Measurements from ENCODE around the gene PNPLA3.

Gene PNPLA3

GRCh38 chr22:43988116-43988820 lies 64.7 kb downstream of the PNPLA3 start:
- H3K36me3 ChIP-seq (ENCODE audit: control insufficient read depth, low read length), result peaks cover 72% of the 10 kb centered on the region
- H3K27ac ChIP-seq (ENCODE audit: low read depth, low read length), result no peak overlapping the region
- no peak overlapping the region for H3K4me2 ChIP-seq (ENCODE audit: low read length)
- TF ChIP-seq CTCF (IDR thresholded peaks at IDR 0.05; ENCODE audit: low read depth, low read length, poor library complexity, severe bottlenecking) (no peak), EZH2phosphoT487 (IDR thresholded peaks at IDR 0.05; ENCODE audit: borderline replicate concordance, low read length) (no peak)
- H3F3A ChIP-seq (ENCODE audit: control insufficient read depth, insufficient read depth), result no peaks in the 10 kb centered on the region
- H4K20me1 ChIP-seq (ENCODE audit: control insufficient read depth, insufficient read depth, low read depth, low read length), result peaks cover under 1% of the 10 kb centered on the region; the same call in 1 of the 2 replicates
- H3K79me2 ChIP-seq (ENCODE audit: control insufficient read depth, low read length), result no peaks in the 10 kb centered on the region
- no peaks in the 10 kb centered on the region for H3K9me2 ChIP-seq (replicated peaks; ENCODE audit: control insufficient read depth, low read length)
- H3K4me1 ChIP-seq (ENCODE audit: control insufficient read depth, low read length), result peaks cover 8% of the 10 kb centered on the region
- no peaks in the 10 kb centered on the region for H3K27me3 ChIP-seq (ENCODE audit: control insufficient read depth, low read length)
- no peak overlapping the region for H3K4me3 ChIP-seq (ENCODE audit: low read length)
- H3K9me3 ChIP-seq (ENCODE audit: control insufficient read depth, insufficient read depth, low read length), result no peaks in the 10 kb centered on the region

- H3K4me3 ChIP-seq (ENCODE audit: low read length), result no peak overlapping the region
- H3K27ac ChIP-seq (ENCODE audit: low read depth, low read length), result no peak overlapping the region
- H3K79me2 ChIP-seq (ENCODE audit: control insufficient read depth, low read length), result 0 out of 2 replicates have a peak, but pooled peaks cover 6% of the 10 kb centered on the region
- H3K36me3 ChIP-seq (ENCODE audit: control insufficient read depth, low read length), result peaks cover 72% of the 10 kb centered on the region
- H3K9me2 ChIP-seq (replicated peaks; ENCODE audit: control insufficient read depth, low read length), result no peaks in the 10 kb centered on the region
- peaks cover 6% of the 10 kb centered on the region; the same call in 1 of the 2 replicates for H4K20me1 ChIP-seq (ENCODE audit: control insufficient read depth, insufficient read depth, low read depth, low read length)
- no peaks in the 10 kb centered on the region for H3K9me3 ChIP-seq (ENCODE audit: control insufficient read depth, insufficient read depth, low read length)
- no peak overlapping the region for H3K4me2 ChIP-seq (ENCODE audit: low read length)
- no peaks in the 10 kb centered on the region for H3K27me3 ChIP-seq (ENCODE audit: control insufficient read depth, low read length)
- H3F3A ChIP-seq (ENCODE audit: control insufficient read depth, insufficient read depth), result no peaks in the 10 kb centered on the region
- TF ChIP-seq CTCF (IDR thresholded peaks at IDR 0.05; ENCODE audit: low read depth, low read length, poor library complexity, severe bottlenecking) (no peak), EZH2phosphoT487 (IDR thresholded peaks at IDR 0.05; ENCODE audit: borderline replicate concordance, low read length) (no peak)
- H3K4me1 ChIP-seq (ENCODE audit: control insufficient read depth, low read length), result peaks cover 15% of the 10 kb centered on the region
Observed at GRCh38 chr22:43988960-43989359, 65.4 kb downstream of the PNPLA3 start.

- H3K36me3 ChIP-seq (ENCODE audit: control insufficient read depth, low read length), result peaks cover 79% of the 10 kb centered on the region
- H3K9me3 ChIP-seq (ENCODE audit: control insufficient read depth, insufficient read depth, low read length), result no peaks in the 10 kb centered on the region
- no peak for TF ChIP-seq CTCF (IDR thresholded peaks at IDR 0.05; ENCODE audit: low read depth, low read length, poor library complexity, severe bottlenecking)
- no peak for TF ChIP-seq EZH2phosphoT487 (IDR thresholded peaks at IDR 0.05; ENCODE audit: borderline replicate concordance, low read length)
Observed at GRCh38 chr22:43990044-43990443, 66.4 kb downstream of the PNPLA3 start.

More at GRCh38 chr22:43990044-43990443, 66.4 kb downstream of the PNPLA3 start:
- Histone ChIP-seq H3K4me2 (ENCODE audit: low read length) (no peak overlapping the region), H3K79me2 (ENCODE audit: control insufficient read depth, low read length) (0 out of 2 replicates have a peak, but pooled peaks cover 7% of the 10 kb centered on the region), H3K9me2 (replicated peaks; ENCODE audit: control insufficient read depth, low read length) (no peaks in the 10 kb centered on the region), H3K4me1 (ENCODE audit: control insufficient read depth, low read length) (peaks cover 15% of the 10 kb centered on the region), H3K4me3 (ENCODE audit: low read length) (no peak overlapping the region), H3F3A (ENCODE audit: control insufficient read depth, insufficient read depth) (no peaks in the 10 kb centered on the region), H3K27me3 (ENCODE audit: control insufficient read depth, low read length) (no peaks in the 10 kb centered on the region), H4K20me1 (ENCODE audit: control insufficient read depth, insufficient read depth, low read depth, low read length) (peaks cover 6% of the 10 kb centered on the region; the same call in 1 of the 2 replicates), H3K27ac (ENCODE audit: low read depth, low read length) (no peak overlapping the region)
